HG02588 (cell line): Measurements from ENCODE around the gene KIAA0753.
A peak's percentile ranks its signal among the peaks of the same experiment; 100 is the strongest.

Source experiments
- ATAC-seq: cut with Tn5 transposase; IDR thresholded peaks from one replicate; pipeline ENCODE4 v1.9.1; 2021; ENCODE audit warnings: mild to moderate bottlenecking, moderate library complexity; ENCODE audit not compliant: unreplicated experiment

Gene KIAA0753

DNA sequence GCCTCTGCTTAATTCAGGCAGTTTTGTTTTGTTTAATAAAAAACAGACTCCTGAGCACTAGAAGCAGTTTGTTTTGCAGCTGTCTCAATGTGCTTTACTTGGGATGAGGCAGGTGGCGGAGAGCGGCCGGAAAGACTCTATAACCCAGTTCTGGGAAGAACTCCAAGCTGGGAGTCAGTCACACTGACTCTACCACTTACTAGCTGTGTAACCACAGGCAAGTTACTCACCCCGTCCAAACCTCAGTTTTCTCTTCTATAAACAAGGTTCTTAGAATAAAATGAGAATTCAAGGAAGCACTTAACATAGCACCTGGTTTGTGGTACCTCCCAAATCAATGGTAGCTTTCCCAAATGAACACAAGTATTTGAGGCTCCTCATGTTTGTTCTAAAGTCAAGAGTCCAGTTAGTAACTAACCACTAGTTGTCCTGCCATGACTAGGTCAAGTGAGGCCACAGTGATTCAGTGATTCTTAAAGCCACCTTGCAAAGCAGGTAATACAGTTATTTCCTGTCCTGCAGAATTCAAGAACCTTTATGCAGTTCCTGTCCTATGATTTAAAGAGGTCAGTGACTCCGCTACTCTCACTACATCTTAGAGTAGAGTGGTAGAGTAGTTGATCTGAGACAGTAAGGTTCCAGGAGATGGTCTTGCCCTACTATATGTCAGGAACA lies 3.1 kb upstream of the KIAA0753 start:
- ATAC-seq, result no peak

DNA sequence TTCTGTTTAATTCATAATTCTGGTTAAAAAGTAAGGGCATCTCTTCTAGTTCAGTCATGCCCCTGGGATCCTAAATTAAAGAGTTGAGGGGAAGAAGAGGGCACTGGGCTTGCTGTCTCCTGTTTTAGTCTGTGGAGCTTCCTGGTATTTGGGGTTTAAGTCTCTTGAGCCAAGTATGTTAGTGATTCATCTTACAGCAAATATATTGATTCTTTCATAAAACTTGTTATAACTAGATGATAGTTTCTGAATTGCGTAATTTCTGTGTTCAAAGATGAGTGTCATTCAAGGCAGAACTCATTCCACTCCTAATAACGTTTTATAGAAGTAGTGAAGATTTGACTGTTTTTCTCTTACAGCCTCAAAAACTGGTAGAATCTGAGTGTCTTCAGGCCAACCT lies 2.1 kb upstream of the KIAA0753 start:
- ATAC-seq, result no peak

DNA sequence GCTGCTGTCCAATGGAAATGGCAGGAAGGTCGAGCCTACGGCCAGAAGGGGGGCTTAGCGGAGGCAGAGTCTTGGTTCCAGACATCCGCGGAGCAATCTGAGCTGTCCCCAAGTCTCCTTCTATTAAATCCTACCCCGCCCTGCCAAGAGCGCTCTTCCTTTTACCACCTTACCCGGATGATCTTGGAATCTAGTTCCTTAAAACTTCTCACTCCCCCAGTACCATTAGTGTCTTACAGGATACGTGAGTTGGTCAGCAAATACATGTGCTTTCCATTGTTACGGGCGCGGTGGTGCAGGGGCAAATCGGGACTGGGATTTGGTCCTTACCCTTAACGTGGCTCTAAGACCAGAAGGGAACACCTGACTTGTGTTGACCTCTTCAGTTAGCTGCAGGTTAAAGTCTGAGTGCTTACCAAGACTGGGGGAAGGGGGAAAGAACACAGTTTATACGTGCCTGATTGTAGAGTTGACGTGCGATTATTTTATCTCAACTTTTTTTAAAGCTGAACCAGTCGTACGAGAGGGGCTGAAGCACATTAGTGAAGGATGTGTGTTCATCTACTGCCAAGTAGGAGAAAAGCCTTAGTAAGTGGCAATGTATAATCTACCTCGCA lies 844 bp upstream of the KIAA0753 start:
- ATAC-seq, result no peak

DNA sequence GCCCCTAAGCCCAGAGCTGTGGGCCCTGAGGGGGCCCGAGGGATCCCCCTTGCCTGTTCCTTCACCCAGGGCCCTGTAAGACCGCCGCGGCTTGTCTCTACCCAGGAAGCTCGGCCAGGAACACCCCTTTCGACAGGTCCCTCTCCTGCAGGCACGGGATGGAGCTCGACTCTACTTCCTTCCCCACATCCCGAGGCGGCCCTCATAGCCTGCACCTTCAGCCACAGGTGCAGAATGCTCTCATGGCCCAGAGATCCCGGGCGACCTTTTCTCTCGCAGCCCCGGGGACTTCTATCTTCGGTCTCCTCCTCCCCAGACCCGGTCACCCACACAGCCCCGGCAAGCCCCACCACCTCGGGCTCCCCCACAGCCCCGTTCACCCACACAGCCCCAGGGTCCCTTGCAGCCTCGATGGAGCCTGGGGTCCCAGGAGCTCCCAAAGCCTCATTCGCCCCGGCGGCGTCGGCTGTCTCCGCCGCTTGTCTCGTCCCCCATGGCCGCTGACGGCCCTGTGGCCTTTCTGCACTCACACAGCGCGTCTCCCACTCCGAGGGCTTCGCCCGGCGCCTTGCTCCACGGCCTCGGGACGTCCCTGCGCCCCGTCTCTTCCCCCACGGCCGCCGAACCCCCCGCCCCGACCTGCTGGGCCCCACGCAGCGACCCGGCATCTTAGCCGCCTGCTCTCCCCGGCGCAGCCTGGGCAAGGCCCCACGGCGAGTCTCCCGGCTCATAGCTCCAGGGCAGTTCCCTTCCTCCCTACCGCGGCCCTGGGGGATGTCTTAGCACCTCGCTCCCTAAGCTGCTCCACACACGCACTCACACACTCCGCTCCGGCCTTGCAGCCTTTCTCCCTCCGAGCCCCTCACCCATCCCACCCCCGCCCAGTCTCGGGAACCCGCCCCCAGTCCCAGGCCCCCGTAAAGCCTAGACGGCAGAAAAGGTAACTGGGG lies 650 bp downstream of the KIAA0753 start:
- ATAC-seq, result peak; percentile 4

DNA sequence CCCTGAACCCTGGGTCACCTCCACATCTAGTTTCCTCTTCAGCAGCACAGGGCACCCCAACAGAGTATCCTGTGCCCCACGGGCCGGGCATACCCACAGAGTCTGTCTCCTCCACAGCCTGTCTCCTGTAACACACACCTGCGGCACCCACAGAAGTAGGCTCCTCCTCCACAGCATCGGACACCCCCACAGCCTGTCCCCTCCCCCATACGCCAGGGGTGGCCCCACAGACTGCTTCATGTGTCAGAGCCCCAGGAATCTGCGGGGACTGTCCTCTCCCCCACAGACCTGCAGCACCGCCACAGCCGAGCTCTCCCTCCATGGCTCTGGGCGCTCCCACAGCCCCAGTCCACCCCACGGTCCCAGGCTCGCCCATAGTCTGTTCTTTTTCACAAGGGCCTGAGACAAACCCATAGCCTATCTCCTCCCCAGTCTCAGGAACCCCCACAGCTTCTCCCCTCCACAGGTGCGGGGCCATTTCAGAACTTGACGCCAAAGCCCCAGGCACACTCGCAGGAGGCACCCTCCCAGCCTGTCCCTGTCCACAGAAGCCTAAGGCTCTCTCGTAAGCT lies 1.4 kb downstream of the KIAA0753 start:
- no peak for ATAC-seq

DNA sequence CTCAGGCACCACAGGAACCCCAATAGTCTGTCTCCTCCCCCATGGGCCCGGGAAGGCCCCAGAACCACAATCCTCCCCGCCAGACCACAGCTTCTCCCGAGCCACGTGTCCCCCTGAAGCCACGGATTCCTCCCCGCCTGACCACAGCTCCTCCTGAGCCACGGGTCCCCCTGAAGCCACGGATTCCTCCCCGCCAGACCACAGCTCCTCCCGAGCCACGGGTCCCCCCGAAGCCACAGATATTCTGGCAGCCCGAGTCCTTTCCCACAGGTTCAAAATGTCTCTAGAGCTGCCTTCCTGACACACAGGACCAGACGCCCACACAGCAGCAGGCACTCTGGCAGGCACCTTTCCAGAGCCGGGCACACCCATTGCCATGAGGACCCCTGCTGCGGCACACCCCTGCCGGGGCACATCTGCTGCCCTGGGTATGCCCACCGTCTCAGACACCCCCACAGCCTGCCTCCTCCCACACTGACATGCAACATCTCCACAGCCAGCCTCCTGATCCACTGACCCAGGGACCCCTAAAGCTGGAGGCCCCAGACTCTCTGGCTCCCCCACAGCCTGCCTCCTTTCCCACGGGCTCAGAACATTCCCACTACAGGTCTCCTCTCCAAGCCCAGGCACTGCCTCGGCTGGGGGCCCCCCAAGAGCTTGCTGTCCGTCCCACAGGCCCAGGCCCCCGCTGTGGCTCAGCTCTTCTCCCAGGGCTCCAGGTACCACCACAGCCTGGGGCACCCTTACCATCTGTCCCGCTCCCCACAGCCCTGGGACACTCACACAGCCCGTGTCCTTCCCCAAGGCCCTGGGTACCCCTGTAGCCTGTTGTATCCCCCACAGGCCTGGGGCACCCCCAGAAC lies 2.2 kb downstream of the KIAA0753 start:
- no peak for ATAC-seq

DNA sequence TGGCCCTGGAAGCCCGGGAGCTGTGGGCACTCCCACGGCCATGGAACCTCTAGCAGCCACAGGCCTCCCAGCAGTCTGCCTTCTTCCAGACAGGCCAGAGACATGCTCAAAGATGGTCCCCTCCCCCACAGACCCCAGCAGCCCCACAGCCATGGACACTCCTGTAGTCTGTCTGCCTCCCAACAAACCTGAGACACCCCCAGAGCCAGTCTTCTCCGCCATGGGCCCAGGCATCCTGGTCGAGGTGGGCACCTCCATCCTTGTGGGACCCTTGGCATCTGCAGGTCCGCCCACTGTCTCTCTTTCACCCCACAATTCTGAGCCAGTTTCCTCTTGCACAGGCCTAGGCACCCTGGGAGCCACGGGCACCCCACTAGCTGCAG lies 3.1 kb downstream of the KIAA0753 start:
- ATAC-seq, result no peak

DNA sequence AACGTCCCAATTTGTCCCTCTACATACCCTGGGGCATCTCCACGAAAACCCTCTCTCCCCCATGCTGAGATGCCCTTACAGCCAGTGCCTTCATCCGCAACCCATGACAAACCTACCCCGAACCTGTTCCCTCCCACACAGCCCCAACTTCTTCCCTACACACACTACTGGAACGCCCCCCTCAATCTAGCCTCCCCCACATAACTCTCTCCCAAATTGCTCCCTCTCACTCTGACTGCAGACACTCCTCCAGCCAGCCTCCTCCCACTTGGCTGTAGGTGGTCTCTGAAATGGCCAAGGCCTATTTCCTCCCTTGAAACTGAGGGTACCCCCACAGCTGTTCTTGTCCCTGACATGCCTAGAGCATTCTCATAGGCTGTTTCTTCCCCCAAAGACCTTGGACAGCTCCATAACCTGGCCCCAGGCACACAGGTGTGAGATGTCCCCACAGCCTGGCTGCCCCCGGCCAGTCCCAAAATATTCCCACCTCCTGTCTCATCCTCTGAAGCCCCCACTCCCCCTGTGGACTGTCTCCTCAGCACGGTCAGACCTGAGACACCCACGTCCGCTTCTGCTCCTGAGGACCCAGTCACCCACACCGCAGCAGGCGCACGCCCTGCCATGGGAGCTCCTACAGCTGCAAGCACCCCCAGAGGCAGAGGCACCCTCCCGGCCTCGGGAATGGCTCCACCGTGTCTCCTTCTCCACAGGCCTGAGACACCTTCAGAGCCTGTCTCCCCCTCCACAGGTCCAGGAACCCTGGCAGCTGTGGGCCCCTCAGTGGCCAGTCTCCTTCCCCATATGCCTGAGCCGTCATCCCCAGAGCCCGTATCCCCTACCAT lies 3.7 kb downstream of the KIAA0753 start:
- ATAC-seq, result no peak

DNA sequence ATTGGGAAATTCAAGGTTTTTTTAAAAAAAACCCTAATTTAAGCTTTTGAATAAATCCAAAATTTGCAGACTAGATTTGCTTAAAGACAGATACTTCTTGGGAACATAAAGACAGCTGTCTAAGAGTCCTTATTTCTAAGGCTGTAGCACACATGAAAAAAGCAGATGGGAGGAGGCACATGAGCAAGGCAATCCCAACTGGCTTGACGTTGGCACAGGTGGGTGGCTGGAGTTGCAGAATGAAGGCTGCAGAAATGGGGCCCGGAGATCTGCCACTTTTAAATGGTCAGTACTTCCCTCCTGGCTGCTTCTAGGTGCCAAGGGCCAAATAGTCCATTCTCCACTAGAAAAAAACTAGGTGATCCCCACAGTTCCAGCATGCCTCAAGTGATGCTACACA lies 4.4 kb downstream of the KIAA0753 start:
- no peak for ATAC-seq

DNA sequence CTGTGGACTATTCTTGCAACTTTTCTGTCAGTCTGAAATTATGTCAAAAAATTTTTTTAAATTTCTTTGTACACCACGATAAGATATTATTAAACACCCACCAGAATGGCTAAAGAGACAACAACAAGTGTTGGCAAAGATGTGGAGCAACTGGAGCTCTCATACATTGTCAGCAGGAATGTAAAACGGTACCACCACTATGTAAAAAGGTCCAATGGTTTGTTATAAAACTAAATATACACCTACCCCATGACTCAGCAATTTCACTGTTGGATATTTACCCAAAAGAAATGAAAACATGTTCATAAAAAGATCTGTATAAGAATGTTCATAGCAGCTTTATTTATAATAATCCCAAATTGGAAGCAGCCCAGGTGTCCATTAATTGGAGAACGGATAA lies 7.2 kb downstream of the KIAA0753 start:
- ATAC-seq, result no peak

DNA sequence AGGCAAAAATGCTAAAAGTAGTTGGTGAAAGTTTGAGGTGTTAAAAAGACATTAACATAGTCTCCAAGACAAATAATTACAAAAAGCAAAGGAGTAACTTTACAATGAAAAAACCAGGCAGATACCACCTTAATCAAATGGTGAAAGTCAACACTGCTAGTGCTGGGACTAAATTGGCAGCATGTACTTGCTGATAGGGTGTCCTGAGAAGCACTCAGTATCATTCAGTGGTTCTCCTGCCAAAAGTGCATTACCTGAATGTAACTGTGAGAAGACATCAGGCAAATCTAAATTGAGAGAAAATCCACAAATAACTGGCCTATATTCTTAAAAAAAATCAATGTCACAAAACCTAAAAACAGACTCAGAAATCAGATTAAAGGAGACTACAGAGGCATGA lies 8.0 kb downstream of the KIAA0753 start:
- no peak for ATAC-seq

DNA sequence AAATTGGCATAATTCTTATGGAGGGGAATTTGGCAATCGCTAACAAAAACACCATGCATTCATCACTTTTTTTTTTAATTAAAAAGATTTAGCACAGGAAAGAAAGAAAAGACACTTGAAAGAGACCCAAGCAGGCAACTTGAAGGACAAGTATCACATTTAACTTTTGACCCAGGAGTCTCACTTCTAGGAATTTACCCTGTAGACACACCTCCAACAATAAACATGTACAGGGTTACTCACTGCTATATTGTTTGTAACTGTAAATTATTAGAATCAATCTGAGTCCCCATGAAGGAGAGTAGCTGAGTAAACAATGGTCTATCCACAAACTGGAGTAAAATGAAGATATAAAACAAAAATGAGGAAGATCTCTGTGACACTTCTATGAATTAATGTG lies 10.1 kb downstream of the KIAA0753 start:
- ATAC-seq, result no peak

DNA sequence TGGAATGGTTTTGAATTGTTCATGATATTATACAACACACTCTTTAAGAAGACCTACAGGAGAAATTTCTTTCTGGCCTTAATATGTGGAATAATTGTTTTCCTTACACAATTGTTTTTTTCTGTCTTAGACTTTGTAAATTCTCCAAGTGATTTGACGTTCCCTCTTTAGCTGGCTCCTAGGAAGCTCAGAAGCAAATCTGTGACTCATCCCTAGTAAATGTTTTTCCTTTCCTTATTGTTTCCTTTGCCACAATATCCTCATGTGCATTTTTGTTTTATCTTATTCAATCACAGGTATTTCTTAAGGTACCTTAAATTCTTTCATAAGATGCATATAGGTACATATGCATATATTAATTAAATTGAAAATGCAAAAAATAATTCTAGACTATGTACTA lies 13.5 kb downstream of the KIAA0753 start:
- ATAC-seq, result no peak

DNA sequence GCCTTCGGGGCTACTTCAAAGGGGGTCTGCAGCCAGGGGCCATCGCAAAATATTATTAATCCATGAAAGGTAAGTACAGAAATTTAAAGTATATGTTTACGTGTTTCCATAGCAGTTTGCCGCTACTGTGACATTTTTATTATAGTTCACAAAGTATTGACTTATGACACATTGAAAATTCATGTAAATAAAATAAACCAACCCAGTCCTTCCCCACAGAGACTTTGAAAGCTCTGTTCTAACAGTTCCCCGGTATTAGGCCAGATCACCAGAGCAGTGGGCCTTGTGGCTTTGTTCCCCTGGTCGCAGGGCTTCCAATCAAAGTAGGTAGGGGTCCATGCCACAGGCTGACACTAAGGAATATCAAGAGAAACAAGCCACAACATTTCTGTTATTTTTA lies 13.9 kb downstream of the KIAA0753 start:
- ATAC-seq, result no peak

DNA sequence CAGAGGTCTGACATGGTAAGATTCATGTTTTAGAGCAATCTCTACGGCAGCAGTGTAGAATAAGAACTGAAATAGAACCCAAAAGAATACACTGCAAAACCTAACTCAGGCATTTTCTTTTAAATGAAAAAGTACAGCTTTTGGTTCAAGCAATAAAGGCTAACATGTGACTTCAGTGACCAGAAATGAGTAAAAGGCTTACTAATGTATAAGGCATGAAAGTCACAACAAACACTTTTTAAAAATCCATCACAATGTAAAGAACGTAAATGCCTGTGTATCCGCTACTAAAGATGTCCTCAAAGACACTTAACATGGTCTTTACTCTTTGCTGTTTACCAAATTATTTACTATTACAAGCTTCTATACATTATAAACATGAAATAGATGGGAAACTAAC lies 16.6 kb downstream of the KIAA0753 start:
- ATAC-seq, result no peak

DNA sequence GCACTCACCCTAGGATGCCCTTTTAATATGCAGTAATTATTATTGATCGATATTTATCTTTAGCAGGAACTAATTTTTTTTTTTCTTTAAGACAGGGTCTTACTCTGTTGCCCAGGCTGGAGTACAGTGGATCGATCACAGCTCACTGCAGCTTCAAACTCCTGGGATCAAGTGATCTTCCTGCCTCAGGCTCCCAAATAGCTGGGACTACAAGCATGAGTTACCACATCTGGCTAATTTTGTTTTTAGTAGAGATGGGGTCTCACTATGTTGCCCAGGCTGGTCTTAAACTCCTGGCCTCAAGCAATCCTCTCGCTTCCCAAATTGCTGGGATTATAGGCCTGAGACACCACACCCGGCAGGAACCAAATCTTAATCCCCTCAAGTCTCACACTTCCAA lies 29.3 kb downstream of the KIAA0753 start:
- no peak for ATAC-seq

DNA sequence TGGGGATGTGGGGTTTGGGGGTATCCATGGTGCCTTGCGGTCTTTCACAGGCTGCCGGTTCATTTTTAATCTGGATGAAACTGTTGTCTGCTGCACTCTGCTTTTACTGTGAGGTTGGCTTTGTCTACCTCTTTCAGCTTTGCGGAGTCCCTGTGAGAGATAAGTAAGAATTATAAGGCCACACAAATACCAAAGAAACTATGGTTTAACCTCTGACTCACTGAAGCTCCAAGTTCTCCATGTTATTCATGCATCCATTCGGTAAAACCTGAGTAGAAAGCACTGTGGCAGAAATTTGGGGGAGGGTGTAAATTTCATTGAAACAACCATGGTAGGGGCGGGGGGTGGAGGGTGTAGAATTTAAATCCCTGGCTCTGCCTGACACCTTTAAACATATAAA lies 30.5 kb downstream of the KIAA0753 start:
- ATAC-seq, result no peak

DNA sequence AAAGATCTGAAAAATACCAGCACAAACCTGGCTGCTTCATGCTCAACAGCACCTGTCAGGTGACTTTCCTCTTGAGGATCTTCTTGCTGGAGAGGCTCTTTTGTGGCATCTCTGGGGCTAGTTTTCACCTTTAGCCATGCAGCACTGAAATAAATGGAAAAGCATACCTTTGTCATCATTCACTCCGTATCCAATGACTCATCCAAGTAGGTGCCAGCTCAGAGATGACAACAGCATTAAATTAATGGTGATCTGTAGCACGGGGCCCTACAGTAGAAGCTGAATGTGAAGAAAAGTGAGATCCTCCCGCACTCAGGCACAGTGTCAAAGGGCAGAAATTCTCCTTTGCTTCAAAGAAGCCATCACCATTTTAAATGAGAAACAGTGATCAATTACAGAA lies 32.2 kb downstream of the KIAA0753 start:
- no peak for ATAC-seq

DNA sequence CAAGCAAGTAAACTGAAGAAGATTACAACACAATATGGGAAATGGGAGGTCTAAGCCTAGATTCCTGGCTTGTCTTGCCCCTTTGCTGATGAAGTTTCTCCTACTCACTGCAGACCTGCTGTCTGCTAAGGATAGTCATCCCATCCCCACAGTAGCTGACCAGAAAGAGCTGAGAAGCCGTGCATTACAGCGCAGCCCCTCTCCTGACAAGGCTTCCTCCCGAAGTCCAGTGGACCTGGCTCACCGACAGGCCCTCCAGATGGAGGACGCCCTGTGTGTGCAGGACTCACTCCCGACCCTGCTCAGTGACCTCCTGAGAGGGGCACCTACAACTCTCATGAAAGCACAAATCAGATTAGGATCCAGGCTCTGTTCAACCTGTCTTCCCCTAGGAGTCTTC lies 35.4 kb downstream of the KIAA0753 start:
- ATAC-seq, result no peak
